Activated B cell treated with CpG ODN at 0.5 μM for 24 hours (primary cell): ENCODE data around the gene CYSTM1. TPM values are rescaled to one million over a fixed set of nuclear protein-coding genes. Genes with fewer than 3 reads are reported as not detected.

ENCODE experiments used
- ATAC-seq: fragments of 200-7000 bp; cut with Tn5 transposase; one replicate; pipeline ENCODE4 v1.10.0; 2021; ENCODE audit warnings: low read depth, mild to moderate bottlenecking, moderate library complexity
- CTCF ChIA-PET: fragments of 350-600 bp; sonication (Branson Sonifier 250); formaldehyde crosslinking; loops from one replicate; lab custom pipeline; 2021; ENCODE audit warnings: antibody characterized with exemption; lab: Charles Lee
- POLR2A ChIA-PET: fragments of 350-600 bp; sonication (Branson Sonifier 250); formaldehyde crosslinking; loops from one replicate; lab custom pipeline; 2021; ENCODE audit warnings: antibody characterized with exemption; lab: Charles Lee
- DNase-seq: peaks from one replicate; pipeline ENCODE4 v3.0.0; 2022
- H3K27ac Mint-ChIP-seq: one replicate; pipeline ENCODE4 v1.8.0; 2020; ENCODE audit warnings: mixed read lengths
- H3K27me3 Mint-ChIP-seq: one replicate; pipeline ENCODE4 v1.8.0; 2021; ENCODE audit warnings: mixed read lengths
- H3K36me3 Mint-ChIP-seq: one replicate; pipeline ENCODE4 v1.8.0; 2021; ENCODE audit warnings: low read depth, mixed read lengths
- H3K4me1 Mint-ChIP-seq: one replicate; pipeline ENCODE4 v1.8.0; 2021; ENCODE audit warnings: mixed read lengths
- H3K4me3 Mint-ChIP-seq: one replicate; pipeline ENCODE4 v1.8.0; 2020; ENCODE audit warnings: mild to moderate bottlenecking, mixed read lengths
- H3K9me3 Mint-ChIP-seq: one replicate; pipeline ENCODE4 v1.8.0; 2020; ENCODE audit warnings: mixed read lengths
- intact Hi-C: fragments of 100-400 bp; cut with micrococcal nuclease; formaldehyde crosslinking; loops from one replicate; pipeline ENCODE4 v1.15.1; 2024
- total RNA-seq: library from RNA; stranded (reverse); gene quantifications from 2 replicates; pipeline ENCODE4 v1.2.3, GENCODE V29; 2022
- TF ChIP-seq, protein P1 (sequence below): fragments of 200-600 bp; IDR thresholded peaks from one replicate; pipeline ENCODE4 v1.8.0; 2022; ENCODE audit warnings: antibody characterized with exemption, mild to moderate bottlenecking

The CYSTM1 gene
- total RNA-seq, 1 donor from 2014 or later: 20.1 TPM

GRCh38 chr5:140130949-140131733 is 43.8 kb upstream of the CYSTM1 start:
- Mint-ChIP-seq H3K27me3 (no peaks in the 10 kb centered on the region), H3K4me1 (peaks cover 26% of the 10 kb centered on the region), H3K4me3 (no peak overlapping the region), H3K27ac (no peak overlapping the region), H3K9me3 (no peaks in the 10 kb centered on the region), H3K36me3 (no peaks in the 10 kb centered on the region)
- TF ChIP-seq, protein P1, sequence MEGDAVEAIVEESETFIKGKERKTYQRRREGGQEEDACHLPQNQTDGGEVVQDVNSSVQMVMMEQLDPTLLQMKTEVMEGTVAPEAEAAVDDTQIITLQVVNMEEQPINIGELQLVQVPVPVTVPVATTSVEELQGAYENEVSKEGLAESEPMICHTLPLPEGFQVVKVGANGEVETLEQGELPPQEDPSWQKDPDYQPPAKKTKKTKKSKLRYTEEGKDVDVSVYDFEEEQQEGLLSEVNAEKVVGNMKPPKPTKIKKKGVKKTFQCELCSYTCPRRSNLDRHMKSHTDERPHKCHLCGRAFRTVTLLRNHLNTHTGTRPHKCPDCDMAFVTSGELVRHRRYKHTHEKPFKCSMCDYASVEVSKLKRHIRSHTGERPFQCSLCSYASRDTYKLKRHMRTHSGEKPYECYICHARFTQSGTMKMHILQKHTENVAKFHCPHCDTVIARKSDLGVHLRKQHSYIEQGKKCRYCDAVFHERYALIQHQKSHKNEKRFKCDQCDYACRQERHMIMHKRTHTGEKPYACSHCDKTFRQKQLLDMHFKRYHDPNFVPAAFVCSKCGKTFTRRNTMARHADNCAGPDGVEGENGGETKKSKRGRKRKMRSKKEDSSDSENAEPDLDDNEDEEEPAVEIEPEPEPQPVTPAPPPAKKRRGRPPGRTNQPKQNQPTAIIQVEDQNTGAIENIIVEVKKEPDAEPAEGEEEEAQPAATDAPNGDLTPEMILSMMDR: no peak
- DNase-seq (no peak), ATAC-seq (no peak)
- ChIA-PET POLR2A (interaction anchor here (0.8 to 1.3 kb wide), 4 partner anchors 14 to 24 kb away, joined by 3 to 9 read pairs (median 4); partner anchors contain the start of gene PURA), CTCF (interaction anchor here (1.0 kb wide), 1 partner anchor 12 kb away, joined by 3 read pairs; no protein-coding TSS in a partner anchor)
- intact Hi-C loops: loop anchor here (2.0 kb wide), 1 partner anchor 16 kb away; the partner anchor contains the start of gene PURA

DNA sequence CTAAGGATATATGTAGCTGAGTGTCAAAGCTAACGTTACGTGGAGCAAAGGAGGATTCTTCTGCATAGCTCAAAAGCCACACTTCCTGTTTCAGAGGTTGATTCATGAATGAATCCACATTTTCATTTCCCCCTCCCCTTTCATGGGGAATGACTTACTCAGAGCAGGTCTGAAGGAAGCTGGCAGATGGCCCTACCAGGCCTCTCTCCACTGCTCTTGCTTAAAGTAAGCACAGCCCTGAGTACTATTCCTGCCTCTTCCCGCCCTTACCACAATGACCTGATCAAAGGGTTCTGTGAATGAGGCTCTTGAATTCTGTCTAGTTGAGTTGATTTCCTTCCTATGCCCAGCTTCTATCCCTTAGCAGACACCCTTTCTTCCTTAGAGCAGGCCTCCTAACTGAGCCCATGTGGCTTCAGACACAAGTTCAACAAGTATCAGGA is 43.0 kb upstream of the CYSTM1 start:
- H3K9me3 Mint-ChIP-seq: no peaks in the 10 kb centered on the region
- H3K27me3 Mint-ChIP-seq: no peaks in the 10 kb centered on the region
- H3K4me1 Mint-ChIP-seq: peaks cover 29% of the 10 kb centered on the region
- no peak overlapping the region for H3K27ac Mint-ChIP-seq
- intact Hi-C loops: loop anchor here (2.0 kb wide), 1 partner anchor 17 kb away; the partner anchor contains the start of gene PURA
- POLR2A ChIA-PET: interaction anchor here (0.8 to 1.3 kb wide), 4 partner anchors 15 to 25 kb away, joined by 3 to 9 read pairs (median 4); partner anchors contain the start of gene PURA
- DNase-seq (no peak), ATAC-seq (peak; percentile 49)
- no peak overlapping the region for H3K4me3 Mint-ChIP-seq
- CTCF ChIA-PET: interaction anchor here (1.0 kb wide), 1 partner anchor 13 kb away, joined by 3 read pairs; no protein-coding TSS in a partner anchor
- TF ChIP-seq, protein P1: no peak
- no peaks in the 10 kb centered on the region for H3K36me3 Mint-ChIP-seq

GRCh38 chr5:140133514-140134167 is 41.3 kb upstream of the CYSTM1 start:
- H3K9me3 Mint-ChIP-seq: no peaks in the 10 kb centered on the region
- TF ChIP-seq, protein P1: no peak
- no peaks in the 10 kb centered on the region for H3K27me3 Mint-ChIP-seq
- H3K4me1 Mint-ChIP-seq: peaks cover 29% of the 10 kb centered on the region
- no peak overlapping the region for H3K27ac Mint-ChIP-seq
- no peak for ATAC-seq
- ChIA-PET CTCF (interaction anchor here (1.3 to 1.4 kb wide), 2 partner anchors 12 to 61 kb away, joined by 4 to 5 read pairs; no protein-coding TSS in a partner anchor), POLR2A (no interaction called here)
- DNase-seq: no peak
- H3K36me3 Mint-ChIP-seq: no peaks in the 10 kb centered on the region
- intact Hi-C loops: no loop called here
- no peak overlapping the region for H3K4me3 Mint-ChIP-seq

GRCh38 chr5:140134277-140134935 is 40.6 kb upstream of the CYSTM1 start:
- no peaks in the 10 kb centered on the region for H3K36me3 Mint-ChIP-seq
- intact Hi-C loops: no loop called here
- POLR2A ChIA-PET: no interaction called here

More at GRCh38 chr5:140134277-140134935, 40.6 kb upstream of the CYSTM1 start:
- TF ChIP-seq, protein P1: no peak
- no peak for DNase-seq
- Mint-ChIP-seq H3K27me3 (no peaks in the 10 kb centered on the region), H3K27ac (no peak overlapping the region), H3K4me1 (peaks cover 29% of the 10 kb centered on the region), H3K9me3 (no peaks in the 10 kb centered on the region), H3K4me3 (no peak overlapping the region)
- no peak for ATAC-seq
- CTCF ChIA-PET: interaction anchor here (1.3 to 4.0 kb wide), 3 partner anchors 11 to 62 kb away, joined by 4 to 13 read pairs (median 5); no protein-coding TSS in a partner anchor
